CD4-positive, alpha-beta T cell treated with Interferon alpha-2 for 1 hour (primary cell): ENCODE measurements around the gene MPPED1.

Experiments
- DNase-seq, 2 donors: peaks; one replicate each; pipeline ENCODE4 v3.0.0-alpha.2; 2020 to 2022

The MPPED1 gene

GRCh38 chr22:43449831-43450225 lies 38.0 kb downstream of the MPPED1 start:
- no peak for DNase-seq

GRCh38 chr22:43451371-43452050 lies 39.7 kb downstream of the MPPED1 start:
- DNase-seq: no peak

GRCh38 chr22:43455846-43456245 lies 44.0 kb downstream of the MPPED1 start:
- DNase-seq: no peak

- DNase-seq: no peak
Measured at GRCh38 chr22:43457002-43457401, 45.2 kb downstream of the MPPED1 start.

- no peak for DNase-seq
Measured at GRCh38 chr22:43462701-43463100, 50.9 kb downstream of the MPPED1 start.

- no peak for DNase-seq
Measured at GRCh38 chr22:43464809-43465208, 53.0 kb downstream of the MPPED1 start.

- no peak for DNase-seq
Measured at GRCh38 chr22:43465291-43466015, 53.6 kb downstream of the MPPED1 start.

- DNase-seq: no peak
Measured at GRCh38 chr22:43466710-43467109, 54.9 kb downstream of the MPPED1 start.

GRCh38 chr22:43467216-43467940 lies 55.6 kb downstream of the MPPED1 start:
- no peak for DNase-seq

GRCh38 chr22:43470253-43470652 lies 58.4 kb downstream of the MPPED1 start:
- no peak for DNase-seq

- DNase-seq: no peak
Measured at GRCh38 chr22:43470941-43471585, 59.2 kb downstream of the MPPED1 start.

GRCh38 chr22:43471606-43472135 lies 59.9 kb downstream of the MPPED1 start:
- DNase-seq: no peak

- DNase-seq: no peak
Measured at GRCh38 chr22:43473031-43473430, 61.2 kb downstream of the MPPED1 start.

GRCh38 chr22:43473441-43473840 lies 61.6 kb downstream of the MPPED1 start:
- DNase-seq: no peak

- DNase-seq: no peak
Measured at GRCh38 chr22:43474161-43475101, 62.6 kb downstream of the MPPED1 start.

- no peak for DNase-seq
Measured at GRCh38 chr22:43475549-43476076, 63.8 kb downstream of the MPPED1 start.

GRCh38 chr22:43476341-43476740 lies 64.5 kb downstream of the MPPED1 start:
- no peak for DNase-seq

- no peak for DNase-seq
Measured at GRCh38 chr22:43476751-43477725, 65.2 kb downstream of the MPPED1 start.

- no peak for DNase-seq
Measured at GRCh38 chr22:43477966-43478365, 66.2 kb downstream of the MPPED1 start.

- DNase-seq: no peak
Measured at GRCh38 chr22:43478621-43479300, 66.9 kb downstream of the MPPED1 start.
